Stomach (tissue), 4 donors: ENCODE results near the gene FRMD5.

ENCODE experiments used
- POLR2AphosphoS5 ChIP-seq, 3 donors: sonication (generic); formaldehyde crosslinking; IDR thresholded peaks; one replicate each; pipeline ENCODE4 v1.6.1; 2016; ENCODE audit warnings: antibody characterized with exemption in 3 of 3
- TF ChIP-seq, protein P1 (sequence below), 7 experiments: fragments of 450-650 bp in 4 of 7; fragments of 200-600 bp in 3 of 7; sonication (generic) in 3 of 7; IDR thresholded peaks; one replicate each; pipeline ENCODE4 v1.5.1; 2016 to 2019; ENCODE audit warnings: antibody characterized with exemption in 7 of 7, control low read depth in 2 of 7, mild to moderate bottlenecking in 1 of 7

GRCh38 chr15:43928152-43928551 lies 266.9 kb downstream of the FRMD5 start:
- TF ChIP-seq, protein P1, sequence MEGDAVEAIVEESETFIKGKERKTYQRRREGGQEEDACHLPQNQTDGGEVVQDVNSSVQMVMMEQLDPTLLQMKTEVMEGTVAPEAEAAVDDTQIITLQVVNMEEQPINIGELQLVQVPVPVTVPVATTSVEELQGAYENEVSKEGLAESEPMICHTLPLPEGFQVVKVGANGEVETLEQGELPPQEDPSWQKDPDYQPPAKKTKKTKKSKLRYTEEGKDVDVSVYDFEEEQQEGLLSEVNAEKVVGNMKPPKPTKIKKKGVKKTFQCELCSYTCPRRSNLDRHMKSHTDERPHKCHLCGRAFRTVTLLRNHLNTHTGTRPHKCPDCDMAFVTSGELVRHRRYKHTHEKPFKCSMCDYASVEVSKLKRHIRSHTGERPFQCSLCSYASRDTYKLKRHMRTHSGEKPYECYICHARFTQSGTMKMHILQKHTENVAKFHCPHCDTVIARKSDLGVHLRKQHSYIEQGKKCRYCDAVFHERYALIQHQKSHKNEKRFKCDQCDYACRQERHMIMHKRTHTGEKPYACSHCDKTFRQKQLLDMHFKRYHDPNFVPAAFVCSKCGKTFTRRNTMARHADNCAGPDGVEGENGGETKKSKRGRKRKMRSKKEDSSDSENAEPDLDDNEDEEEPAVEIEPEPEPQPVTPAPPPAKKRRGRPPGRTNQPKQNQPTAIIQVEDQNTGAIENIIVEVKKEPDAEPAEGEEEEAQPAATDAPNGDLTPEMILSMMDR (IDR thresholded peaks at IDR 0.05): no peak
- TF ChIP-seq POLR2AphosphoS5 (IDR thresholded peaks at IDR 0.05): no peak
